Measurements from ENCODE around the gene CCN2. TPM values are rescaled to one million over a fixed set of nuclear protein-coding genes. Genes with fewer than 3 reads are reported as not detected.

Gene CCN2
- total and polyA plus RNA-seq, 2 of the 8 experiments (the other 6 are each of a cell fraction or from before 2014, with no cell fraction given), result 25.0 to 107 TPM

DNA sequence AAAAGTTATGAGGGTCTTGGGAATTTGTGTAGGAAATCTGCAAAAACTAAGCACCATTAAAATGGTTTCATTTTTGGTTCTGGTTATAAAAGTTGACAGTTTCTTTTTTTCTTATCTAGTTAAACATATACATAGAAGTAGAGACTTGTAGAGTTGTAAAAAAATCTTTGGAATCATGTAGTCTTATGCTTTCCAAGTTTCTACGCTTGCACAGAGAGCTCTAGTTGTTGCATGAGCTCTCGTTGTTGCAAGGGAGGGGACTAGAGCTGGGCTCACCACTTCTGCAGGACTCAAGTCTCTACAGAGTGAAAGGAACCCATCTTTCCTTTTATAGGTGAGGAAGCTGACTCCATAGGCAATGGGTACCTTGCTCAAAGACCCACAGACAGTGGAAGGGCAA lies 21.6 kb upstream of the CCN2 start (continued):
- TF ChIP-seq, protein P1, sequence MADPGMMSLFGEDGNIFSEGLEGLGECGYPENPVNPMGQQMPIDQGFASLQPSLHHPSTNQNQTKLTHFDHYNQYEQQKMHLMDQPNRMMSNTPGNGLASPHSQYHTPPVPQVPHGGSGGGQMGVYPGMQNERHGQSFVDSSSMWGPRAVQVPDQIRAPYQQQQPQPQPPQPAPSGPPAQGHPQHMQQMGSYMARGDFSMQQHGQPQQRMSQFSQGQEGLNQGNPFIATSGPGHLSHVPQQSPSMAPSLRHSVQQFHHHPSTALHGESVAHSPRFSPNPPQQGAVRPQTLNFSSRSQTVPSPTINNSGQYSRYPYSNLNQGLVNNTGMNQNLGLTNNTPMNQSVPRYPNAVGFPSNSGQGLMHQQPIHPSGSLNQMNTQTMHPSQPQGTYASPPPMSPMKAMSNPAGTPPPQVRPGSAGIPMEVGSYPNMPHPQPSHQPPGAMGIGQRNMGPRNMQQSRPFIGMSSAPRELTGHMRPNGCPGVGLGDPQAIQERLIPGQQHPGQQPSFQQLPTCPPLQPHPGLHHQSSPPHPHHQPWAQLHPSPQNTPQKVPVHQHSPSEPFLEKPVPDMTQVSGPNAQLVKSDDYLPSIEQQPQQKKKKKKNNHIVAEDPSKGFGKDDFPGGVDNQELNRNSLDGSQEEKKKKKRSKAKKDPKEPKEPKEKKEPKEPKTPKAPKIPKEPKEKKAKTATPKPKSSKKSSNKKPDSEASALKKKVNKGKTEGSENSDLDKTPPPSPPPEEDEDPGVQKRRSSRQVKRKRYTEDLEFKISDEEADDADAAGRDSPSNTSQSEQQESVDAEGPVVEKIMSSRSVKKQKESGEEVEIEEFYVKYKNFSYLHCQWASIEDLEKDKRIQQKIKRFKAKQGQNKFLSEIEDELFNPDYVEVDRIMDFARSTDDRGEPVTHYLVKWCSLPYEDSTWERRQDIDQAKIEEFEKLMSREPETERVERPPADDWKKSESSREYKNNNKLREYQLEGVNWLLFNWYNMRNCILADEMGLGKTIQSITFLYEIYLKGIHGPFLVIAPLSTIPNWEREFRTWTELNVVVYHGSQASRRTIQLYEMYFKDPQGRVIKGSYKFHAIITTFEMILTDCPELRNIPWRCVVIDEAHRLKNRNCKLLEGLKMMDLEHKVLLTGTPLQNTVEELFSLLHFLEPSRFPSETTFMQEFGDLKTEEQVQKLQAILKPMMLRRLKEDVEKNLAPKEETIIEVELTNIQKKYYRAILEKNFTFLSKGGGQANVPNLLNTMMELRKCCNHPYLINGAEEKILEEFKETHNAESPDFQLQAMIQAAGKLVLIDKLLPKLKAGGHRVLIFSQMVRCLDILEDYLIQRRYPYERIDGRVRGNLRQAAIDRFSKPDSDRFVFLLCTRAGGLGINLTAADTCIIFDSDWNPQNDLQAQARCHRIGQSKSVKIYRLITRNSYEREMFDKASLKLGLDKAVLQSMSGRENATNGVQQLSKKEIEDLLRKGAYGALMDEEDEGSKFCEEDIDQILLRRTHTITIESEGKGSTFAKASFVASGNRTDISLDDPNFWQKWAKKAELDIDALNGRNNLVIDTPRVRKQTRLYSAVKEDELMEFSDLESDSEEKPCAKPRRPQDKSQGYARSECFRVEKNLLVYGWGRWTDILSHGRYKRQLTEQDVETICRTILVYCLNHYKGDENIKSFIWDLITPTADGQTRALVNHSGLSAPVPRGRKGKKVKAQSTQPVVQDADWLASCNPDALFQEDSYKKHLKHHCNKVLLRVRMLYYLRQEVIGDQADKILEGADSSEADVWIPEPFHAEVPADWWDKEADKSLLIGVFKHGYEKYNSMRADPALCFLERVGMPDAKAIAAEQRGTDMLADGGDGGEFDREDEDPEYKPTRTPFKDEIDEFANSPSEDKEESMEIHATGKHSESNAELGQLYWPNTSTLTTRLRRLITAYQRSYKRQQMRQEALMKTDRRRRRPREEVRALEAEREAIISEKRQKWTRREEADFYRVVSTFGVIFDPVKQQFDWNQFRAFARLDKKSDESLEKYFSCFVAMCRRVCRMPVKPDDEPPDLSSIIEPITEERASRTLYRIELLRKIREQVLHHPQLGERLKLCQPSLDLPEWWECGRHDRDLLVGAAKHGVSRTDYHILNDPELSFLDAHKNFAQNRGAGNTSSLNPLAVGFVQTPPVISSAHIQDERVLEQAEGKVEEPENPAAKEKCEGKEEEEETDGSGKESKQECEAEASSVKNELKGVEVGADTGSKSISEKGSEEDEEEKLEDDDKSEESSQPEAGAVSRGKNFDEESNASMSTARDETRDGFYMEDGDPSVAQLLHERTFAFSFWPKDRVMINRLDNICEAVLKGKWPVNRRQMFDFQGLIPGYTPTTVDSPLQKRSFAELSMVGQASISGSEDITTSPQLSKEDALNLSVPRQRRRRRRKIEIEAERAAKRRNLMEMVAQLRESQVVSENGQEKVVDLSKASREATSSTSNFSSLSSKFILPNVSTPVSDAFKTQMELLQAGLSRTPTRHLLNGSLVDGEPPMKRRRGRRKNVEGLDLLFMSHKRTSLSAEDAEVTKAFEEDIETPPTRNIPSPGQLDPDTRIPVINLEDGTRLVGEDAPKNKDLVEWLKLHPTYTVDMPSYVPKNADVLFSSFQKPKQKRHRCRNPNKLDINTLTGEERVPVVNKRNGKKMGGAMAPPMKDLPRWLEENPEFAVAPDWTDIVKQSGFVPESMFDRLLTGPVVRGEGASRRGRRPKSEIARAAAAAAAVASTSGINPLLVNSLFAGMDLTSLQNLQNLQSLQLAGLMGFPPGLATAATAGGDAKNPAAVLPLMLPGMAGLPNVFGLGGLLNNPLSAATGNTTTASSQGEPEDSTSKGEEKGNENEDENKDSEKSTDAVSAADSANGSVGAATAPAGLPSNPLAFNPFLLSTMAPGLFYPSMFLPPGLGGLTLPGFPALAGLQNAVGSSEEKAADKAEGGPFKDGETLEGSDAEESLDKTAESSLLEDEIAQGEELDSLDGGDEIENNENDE (IDR thresholded peaks at IDR 0.05; ENCODE audit: insufficient replicate concordance, low read length), result no peak
- TF ChIP-seq POLR2A (IDR thresholded peaks at IDR 0.05; ENCODE audit: control extremely low read depth in 1 of 2, low read depth in 2 of 2, low read length in 2 of 2), result no peak
- no peak for TF ChIP-seq BCL11A (IDR thresholded peaks at IDR 0.05; ENCODE audit: low read depth in 2 of 2, low read length in 2 of 2)
- no peak for TF ChIP-seq KDM1A (IDR thresholded peaks at IDR 0.05; ENCODE audit: borderline replicate concordance, low read length)
- TF ChIP-seq CHD2 (IDR thresholded peaks at IDR 0.05; ENCODE audit: low read length), result no peak
- no peak for TF ChIP-seq SUZ12 (IDR thresholded peaks at IDR 0.05; ENCODE audit: low read length)
- no peak for TF ChIP-seq SAP30 (IDR thresholded peaks at IDR 0.05; ENCODE audit: insufficient read depth, insufficient replicate concordance, low read length)
- no peak for TF ChIP-seq RNF2 (IDR thresholded peaks at IDR 0.05; ENCODE audit: borderline replicate concordance, low read depth, low read length, missing control alignments, poor library complexity, severe bottlenecking)
- no peak for TF ChIP-seq RBBP5 (IDR thresholded peaks at IDR 0.05; ENCODE audit: borderline replicate concordance, low read depth, low read length)
- no peak for TF ChIP-seq USF2 (IDR thresholded peaks at IDR 0.05; ENCODE audit: low read length)
